Measurements from ENCODE around the gene HSBP1. TPM values are rescaled to one million over a fixed set of nuclear protein-coding genes. Genes with fewer than 3 reads are reported as not detected.

HSBP1 gene
- total and polyA plus RNA-seq, 9 of the 15 experiments (the other 6 are each of a cell fraction or from before 2014, with no cell fraction given) = 84.9 to 677 (median 204) TPM

DNA sequence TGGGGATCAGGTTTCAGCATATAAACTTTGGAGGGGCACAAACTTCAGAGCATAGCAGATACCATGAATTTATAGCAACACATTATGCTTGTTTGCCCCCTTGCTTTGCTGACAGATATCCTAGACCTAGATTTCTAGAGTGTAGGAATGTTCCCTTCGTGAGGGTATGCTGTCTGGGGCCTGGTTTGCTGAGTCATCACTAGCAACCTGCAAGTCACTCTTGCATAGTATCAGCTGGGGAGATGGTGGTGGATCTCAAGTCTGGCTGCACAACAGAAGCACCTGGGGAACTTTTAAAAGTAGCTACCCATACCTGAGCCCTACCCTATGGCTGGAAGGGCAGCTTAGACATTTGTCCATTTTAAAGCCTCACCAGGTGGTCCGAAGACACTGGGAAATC is 22.3 kb upstream of the HSBP1 start (continued):
- TF ChIP-seq, protein P1, sequence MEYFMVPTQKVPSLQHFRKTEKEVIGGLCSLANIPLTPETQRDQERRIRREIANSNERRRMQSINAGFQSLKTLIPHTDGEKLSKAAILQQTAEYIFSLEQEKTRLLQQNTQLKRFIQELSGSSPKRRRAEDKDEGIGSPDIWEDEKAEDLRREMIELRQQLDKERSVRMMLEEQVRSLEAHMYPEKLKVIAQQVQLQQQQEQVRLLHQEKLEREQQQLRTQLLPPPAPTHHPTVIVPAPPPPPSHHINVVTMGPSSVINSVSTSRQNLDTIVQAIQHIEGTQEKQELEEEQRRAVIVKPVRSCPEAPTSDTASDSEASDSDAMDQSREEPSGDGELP (CRISPR knock-in tag; IDR thresholded peaks at IDR 0.05; ENCODE audit: borderline replicate concordance) = peak; percentile 14; the same call in 1 of the 2 replicates
- TF ChIP-seq FOSL1 (tag; conservative IDR thresholded peaks at IDR 0.05) = 0 out of 2 replicates have a peak, but pooled peaks have one; percentile 17
- peak; percentile 99 for TF ChIP-seq C11orf30 (IDR thresholded peaks at IDR 0.05; ENCODE audit: low read depth)
- peak; percentile 24; the same call in 1 of the 2 replicates for TF ChIP-seq SMARCE1 (IDR thresholded peaks at IDR 0.05)
- TF ChIP-seq NFXL1 (CRISPR knock-in tag; IDR thresholded peaks at IDR 0.05) = no peak

DNA sequence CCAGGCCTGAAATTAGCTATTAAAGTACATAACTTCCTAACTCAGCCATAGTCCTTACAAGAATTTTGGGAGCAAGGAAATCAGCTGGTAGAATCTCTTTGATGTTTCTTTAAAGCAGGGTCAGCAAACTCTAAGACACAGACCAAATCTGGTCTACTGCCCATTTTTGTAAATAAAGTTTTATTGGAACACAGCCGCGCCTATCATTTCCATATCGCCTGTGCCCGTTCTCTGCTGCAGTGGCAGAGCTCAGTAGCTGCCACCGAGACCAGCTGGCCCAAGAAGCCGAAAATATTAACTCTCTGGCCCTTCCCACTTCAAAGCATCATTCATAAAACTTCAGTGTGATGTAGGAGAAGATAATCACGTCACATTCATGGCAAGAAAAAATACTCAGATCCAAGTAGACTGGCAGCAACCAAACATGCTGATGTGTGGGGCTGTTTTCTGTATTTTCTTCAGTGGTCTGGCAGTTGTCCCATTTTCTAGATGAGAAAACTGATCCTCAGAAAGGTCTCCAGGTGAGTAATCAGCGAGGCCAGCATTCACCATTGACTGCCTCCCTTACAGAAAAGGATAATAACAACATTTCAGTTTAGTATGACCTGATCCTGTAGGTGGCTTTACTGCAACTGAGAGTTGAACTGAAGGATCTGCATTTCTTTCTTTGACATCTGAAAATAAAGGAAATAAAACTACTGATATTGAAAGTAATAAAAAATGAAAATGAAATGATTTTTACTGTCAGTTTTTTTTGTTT is 18.0 kb upstream of the HSBP1 start:
- DNase-seq (ENCODE audit: extremely low read depth in 1 of 4, low spot score in 3 of 4) (no peak), ATAC-seq (no peak), FAIRE-seq (peak; percentile 49)
- no peaks in the 10 kb centered on the region for H3K9me1 ChIP-seq (ENCODE audit: control insufficient read depth, insufficient read depth, low read length)
- H3K4me1 ChIP-seq (replicated peaks in 1 of 2; ENCODE audit: control insufficient read depth in 2 of 2, insufficient read depth in 2 of 2, low read length in 2 of 2) = peaks cover 0 to 10% of the 10 kb centered on the region in 2 experiments; a peak in 2 of 5 replicates
- no peak overlapping the region for H3K4me3 ChIP-seq
- no peak overlapping the region for H3K4me2 ChIP-seq (ENCODE audit: insufficient read depth, low read length)
- no peaks in the 10 kb centered on the region for H3K79me2 ChIP-seq (ENCODE audit: control insufficient read depth, insufficient read depth, low read length)
- H3K27me3 ChIP-seq (ENCODE audit: control insufficient read depth in 2 of 2, insufficient read depth in 2 of 2, low read length in 2 of 2) = peaks cover 32 to 51% of the 10 kb centered on the region in 2 experiments
- H3K27ac ChIP-seq (ENCODE audit: extremely low read depth, low read depth, low read length) = no peak overlapping the region
- no peaks in the 10 kb centered on the region for H3K36me3 ChIP-seq (ENCODE audit: control insufficient read depth, insufficient read depth, low read length)
- no peaks in the 10 kb centered on the region for H4K20me1 ChIP-seq (replicated peaks; ENCODE audit: control insufficient read depth, insufficient read depth, low read length)
- no peak overlapping the region for H3K9ac ChIP-seq (ENCODE audit: insufficient read depth in 1 of 2, low read depth in 2 of 2, low read length in 2 of 2)
- no peaks in the 10 kb centered on the region for H3K9me3 ChIP-seq (replicated peaks; ENCODE audit: control insufficient read depth, insufficient read depth, low read depth, low read length)
- POLR2A ChIA-PET = interaction anchor here (1.4 kb wide), 1 partner anchor 19 kb away, joined by 3 read pairs; no protein-coding TSS in a partner anchor
- intact Hi-C loops (cut with micrococcal nuclease) = no loop called here
- 3% methylated on average over 8 of the region's 8 CpGs for WGBS (ENCODE audit: insufficient coverage, low coverage, missing lambda C conversion rate)
- no TSS peak for BruUV-seq (replicated peaks)
- no peak overlapping the region for H2AFZ ChIP-seq (ENCODE audit: low read depth, low read length)
- in situ Hi-C loops (cut with MboI) = no loop called here
- CTCF ChIA-PET (ENCODE audit: low intra/inter-chr PET ratio) = no interaction called here
- TF ChIP-seq, protein P2, sequence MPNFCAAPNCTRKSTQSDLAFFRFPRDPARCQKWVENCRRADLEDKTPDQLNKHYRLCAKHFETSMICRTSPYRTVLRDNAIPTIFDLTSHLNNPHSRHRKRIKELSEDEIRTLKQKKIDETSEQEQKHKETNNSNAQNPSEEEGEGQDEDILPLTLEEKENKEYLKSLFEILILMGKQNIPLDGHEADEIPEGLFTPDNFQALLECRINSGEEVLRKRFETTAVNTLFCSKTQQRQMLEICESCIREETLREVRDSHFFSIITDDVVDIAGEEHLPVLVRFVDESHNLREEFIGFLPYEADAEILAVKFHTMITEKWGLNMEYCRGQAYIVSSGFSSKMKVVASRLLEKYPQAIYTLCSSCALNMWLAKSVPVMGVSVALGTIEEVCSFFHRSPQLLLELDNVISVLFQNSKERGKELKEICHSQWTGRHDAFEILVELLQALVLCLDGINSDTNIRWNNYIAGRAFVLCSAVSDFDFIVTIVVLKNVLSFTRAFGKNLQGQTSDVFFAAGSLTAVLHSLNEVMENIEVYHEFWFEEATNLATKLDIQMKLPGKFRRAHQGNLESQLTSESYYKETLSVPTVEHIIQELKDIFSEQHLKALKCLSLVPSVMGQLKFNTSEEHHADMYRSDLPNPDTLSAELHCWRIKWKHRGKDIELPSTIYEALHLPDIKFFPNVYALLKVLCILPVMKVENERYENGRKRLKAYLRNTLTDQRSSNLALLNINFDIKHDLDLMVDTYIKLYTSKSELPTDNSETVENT (CRISPR knock-in tag; IDR thresholded peaks at IDR 0.05) = no peak
- TF ChIP-seq KLF16 (IDR thresholded peaks at IDR 0.05) (no peak), RBM25 (IDR thresholded peaks at IDR 0.05; ENCODE audit: low read depth, low read length, severe bottlenecking) (peak; percentile 62), MAFF (IDR thresholded peaks at IDR 0.05; ENCODE audit: low read length) (no peak), ZNF76 (CRISPR knock-in tag; IDR thresholded peaks at IDR 0.05; ENCODE audit: borderline replicate concordance) (no peak), ZNF124 (CRISPR knock-in tag; IDR thresholded peaks at IDR 0.05) (no peak), SRF (CRISPR knock-in tag; IDR thresholded peaks at IDR 0.05) (no peak), ETS2 (tag; IDR thresholded peaks at IDR 0.05; ENCODE audit: borderline replicate concordance, poor library complexity, severe bottlenecking) (no peak), STAT5B (CRISPR knock-in tag; IDR thresholded peaks at IDR 0.05) (no peak), DACH1 (IDR thresholded peaks at IDR 0.05; ENCODE audit: partially characterized antibody) (no peak), SRSF9 (IDR thresholded peaks at IDR 0.05; ENCODE audit: borderline replicate concordance, low read depth, low read length) (no peak), NFIC (IDR thresholded peaks at IDR 0.05) (peak; percentile 91)

Measured in K562 (cell line).